C4-2B (cell line): ENCODE measurements around the gene SDK2.

Experiments
- ZFX ChIP-seq: fragments of 450-650 bp; IDR thresholded peaks from 2 replicates; pipeline ENCODE4 v1.6.1; 2017
- TF ChIP-seq, protein P1 (sequence below): fragments of 450-650 bp; conservative IDR thresholded peaks from 2 replicates; pipeline ENCODE4 v1.5.1; 2017; ENCODE audit warnings: mild to moderate bottlenecking

DNA sequence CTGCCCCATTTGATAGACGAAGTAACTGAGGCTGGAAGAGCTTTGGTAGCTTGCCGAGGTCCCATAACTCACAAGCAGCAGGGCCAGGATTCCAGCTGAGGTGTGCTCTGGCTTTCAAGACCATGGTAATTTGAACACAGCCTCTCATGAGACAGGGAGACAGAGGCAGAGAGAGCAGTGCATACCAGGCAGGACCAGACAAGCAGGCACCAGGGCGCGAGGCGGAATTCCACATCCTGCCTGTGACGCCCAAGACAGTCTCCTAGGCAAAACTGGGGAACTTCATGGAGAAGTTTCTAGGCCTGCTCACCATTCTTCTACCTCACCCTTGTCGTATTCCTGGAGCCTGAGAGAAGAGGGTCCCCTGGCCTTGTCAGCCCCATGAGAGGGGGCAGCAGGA is 19.2 kb downstream of the SDK2 start:
- TF ChIP-seq, protein P1, sequence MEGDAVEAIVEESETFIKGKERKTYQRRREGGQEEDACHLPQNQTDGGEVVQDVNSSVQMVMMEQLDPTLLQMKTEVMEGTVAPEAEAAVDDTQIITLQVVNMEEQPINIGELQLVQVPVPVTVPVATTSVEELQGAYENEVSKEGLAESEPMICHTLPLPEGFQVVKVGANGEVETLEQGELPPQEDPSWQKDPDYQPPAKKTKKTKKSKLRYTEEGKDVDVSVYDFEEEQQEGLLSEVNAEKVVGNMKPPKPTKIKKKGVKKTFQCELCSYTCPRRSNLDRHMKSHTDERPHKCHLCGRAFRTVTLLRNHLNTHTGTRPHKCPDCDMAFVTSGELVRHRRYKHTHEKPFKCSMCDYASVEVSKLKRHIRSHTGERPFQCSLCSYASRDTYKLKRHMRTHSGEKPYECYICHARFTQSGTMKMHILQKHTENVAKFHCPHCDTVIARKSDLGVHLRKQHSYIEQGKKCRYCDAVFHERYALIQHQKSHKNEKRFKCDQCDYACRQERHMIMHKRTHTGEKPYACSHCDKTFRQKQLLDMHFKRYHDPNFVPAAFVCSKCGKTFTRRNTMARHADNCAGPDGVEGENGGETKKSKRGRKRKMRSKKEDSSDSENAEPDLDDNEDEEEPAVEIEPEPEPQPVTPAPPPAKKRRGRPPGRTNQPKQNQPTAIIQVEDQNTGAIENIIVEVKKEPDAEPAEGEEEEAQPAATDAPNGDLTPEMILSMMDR: no peak
- no peak for TF ChIP-seq ZFX
